ENCODE data around the gene OTOP2. TPM values are rescaled to one million over a fixed set of nuclear protein-coding genes. Genes with fewer than 3 reads are reported as not detected.
"Not testable (repeated sequence)": the region's sequence is repeated elsewhere in the genome, so short reads cannot be mapped to it uniquely, and the experiment has no call there.

Gene OTOP2
- polyA plus RNA-seq, 1 experiment = not detected

DNA sequence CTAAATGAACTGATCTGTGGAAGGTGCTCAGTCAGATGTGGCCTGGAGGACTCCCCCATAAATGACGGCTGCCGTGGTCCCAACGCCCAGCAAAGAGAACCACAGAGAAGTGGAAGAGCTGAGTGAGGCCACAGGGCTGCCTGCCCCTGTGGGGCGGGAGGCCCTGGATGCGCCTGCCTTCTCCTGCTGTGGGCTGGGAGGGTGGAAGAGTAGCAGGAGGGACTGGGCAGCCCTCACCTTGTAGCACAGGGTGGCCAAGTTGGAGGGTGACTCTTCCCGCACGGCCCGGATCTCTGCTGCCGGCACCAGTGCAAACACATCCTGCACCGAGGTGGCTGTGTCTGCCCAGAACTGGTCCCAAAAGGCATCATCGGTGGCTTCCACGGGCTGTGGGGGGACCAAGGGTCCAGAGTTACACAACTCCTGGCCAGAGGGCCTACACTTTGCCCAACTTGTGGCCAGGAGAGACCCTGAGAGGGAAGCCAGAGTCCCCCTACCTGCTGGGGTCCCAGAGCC lies 40.2 kb downstream of the OTOP2 start:
- DNase-seq (ENCODE audit: low read depth, low spot score) = no peak
- no peaks in the 10 kb centered on the region; the same call in 1 of the 2 replicates for H3K9me3 ChIP-seq (ENCODE audit: control insufficient read depth, insufficient read depth, low read length)
- ChIA-PET POLR2A (no interaction called here), CTCF (interaction anchor here (1.8 kb wide), 1 partner anchor 40 kb away, joined by 4 read pairs; the partner anchor contains the start of gene OTOP2)
- no peak for TF ChIP-seq CTCF (IDR thresholded peaks at IDR 0.05; ENCODE audit: low read depth, low read length)
- no peak overlapping the region for H3K4me3 ChIP-seq (ENCODE audit: low read depth, low read length)
- no peak overlapping the region for H3K27ac ChIP-seq (ENCODE audit: low read depth, low read length)
- H3K27me3 ChIP-seq (ENCODE audit: control insufficient read depth, insufficient read depth, low read length) = peaks cover 7% of the 10 kb centered on the region

GRCh38 chr17:74964988-74965622 lies 41.0 kb downstream of the OTOP2 start:
- POLR2A ChIA-PET = no interaction called here
- Histone ChIP-seq H3K9me3 (ENCODE audit: control insufficient read depth, insufficient read depth, low read length) (no peaks in the 10 kb centered on the region; the same call in 1 of the 2 replicates), H3K4me3 (ENCODE audit: low read depth, low read length) (no peak overlapping the region), H3K27me3 (ENCODE audit: control insufficient read depth, insufficient read depth, low read length) (peaks cover 7% of the 10 kb centered on the region), H3K27ac (ENCODE audit: low read depth, low read length) (no peak overlapping the region)
- DNase-seq (ENCODE audit: low read depth, low spot score) = no peak
- CTCF ChIA-PET = no interaction called here
- no peak for TF ChIP-seq CTCF (IDR thresholded peaks at IDR 0.05; ENCODE audit: low read depth, low read length)

DNA sequence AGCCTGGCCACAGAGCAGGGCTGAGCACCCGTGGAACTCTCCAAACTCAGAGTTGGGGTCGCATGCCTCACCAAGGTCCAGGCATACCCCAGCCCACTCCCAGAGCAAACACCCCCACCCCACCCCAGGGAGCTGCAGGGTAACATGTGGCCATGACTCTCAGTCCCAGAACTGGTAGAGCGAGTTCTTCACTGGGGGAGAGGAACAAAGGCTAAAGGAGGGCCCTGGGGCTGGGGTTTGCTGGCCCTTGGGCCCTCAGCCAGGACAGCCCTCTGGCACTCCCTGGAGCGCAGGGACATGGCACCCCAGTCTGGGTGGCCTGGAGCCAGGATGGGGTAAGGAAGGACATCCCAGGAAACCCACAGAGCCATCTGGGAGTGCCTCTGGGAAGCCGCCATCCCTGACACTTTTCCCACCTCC lies 44.3 kb downstream of the OTOP2 start:
- POLR2A ChIA-PET = interaction anchor here (1.5 kb wide), 1 partner anchor 44 kb away, joined by 7 read pairs; the partner anchor contains the start of gene MRPL58
- CTCF ChIA-PET = interaction anchor here (0.6 kb wide), 1 partner anchor 234 kb away, joined by 4 read pairs; no protein-coding TSS in a partner anchor
- peaks cover 31% of the 10 kb centered on the region for H3K27me3 ChIP-seq (ENCODE audit: control insufficient read depth, insufficient read depth, low read length)

GRCh38 chr17:74969501-74969900 lies 45.4 kb downstream of the OTOP2 start:
- DNase-seq (ENCODE audit: low read depth, low spot score); H3K4me3 ChIP-seq (ENCODE audit: low read depth, low read length); H3K9me3 ChIP-seq (ENCODE audit: control insufficient read depth, insufficient read depth, low read length); H3K27ac ChIP-seq (ENCODE audit: low read depth, low read length): not testable (repeated sequence)
- ChIA-PET CTCF (interaction anchor here (0.6 to 5.5 kb wide), 2 partner anchors 8 to 140 kb away, joined by 3 to 62 read pairs; partner anchors contain the start of gene ARMC7), POLR2A (interaction anchor here (0.6 to 1.5 kb wide), 2 partner anchors 19 to 42 kb away, joined by 3 to 7 read pairs; partner anchors contain the start of gene MRPL58)
- H3K27me3 ChIP-seq (ENCODE audit: control insufficient read depth, insufficient read depth, low read length) = peaks cover 33% of the 10 kb centered on the region

More for the DNA sequence above, 44.3 kb downstream of the OTOP2 start:
- Histone ChIP-seq H3K9me3 (ENCODE audit: control insufficient read depth, insufficient read depth, low read length) (no peaks in the 10 kb centered on the region; the same call in 1 of the 2 replicates), H3K4me3 (ENCODE audit: low read depth, low read length) (no peak overlapping the region), H3K27ac (ENCODE audit: low read depth, low read length) (no peak overlapping the region)
- no peak for TF ChIP-seq CTCF (IDR thresholded peaks at IDR 0.05; ENCODE audit: low read depth, low read length)
- no peak for DNase-seq (ENCODE audit: low read depth, low spot score)

- no peaks in the 10 kb centered on the region; the same call in 1 of the 2 replicates for H3K9me3 ChIP-seq (ENCODE audit: control insufficient read depth, insufficient read depth, low read length)
- H3K27me3 ChIP-seq (ENCODE audit: control insufficient read depth, insufficient read depth, low read length) = peaks cover 38% of the 10 kb centered on the region
- no peak overlapping the region for H3K27ac ChIP-seq (ENCODE audit: low read depth, low read length)
- CTCF ChIA-PET = interaction anchor here (5.5 kb wide), 1 partner anchor 9 kb away, joined by 62 read pairs; no protein-coding TSS in a partner anchor
- H3K4me3 ChIP-seq (ENCODE audit: low read depth, low read length) = no peak overlapping the region
- no peak for DNase-seq (ENCODE audit: low read depth, low spot score)
- TF ChIP-seq CTCF (IDR thresholded peaks at IDR 0.05; ENCODE audit: low read depth, low read length) = no peak
- POLR2A ChIA-PET = interaction anchor here (0.6 kb wide), 1 partner anchor 18 kb away, joined by 3 read pairs; no protein-coding TSS in a partner anchor
Observed at GRCh38 chr17:74970395-74970794, 46.3 kb downstream of the OTOP2 start.
